H1 (cell line): ENCODE results near the gene ADRA2A. TPM values are rescaled to one million over a fixed set of nuclear protein-coding genes. Genes with fewer than 3 reads are reported as not detected.

Source experiments
- CTCF ChIA-PET: fragments of 300-600 bp; sonication (Branson Sonifier 250); formaldehyde crosslinking; loops from one replicate; lab custom pipeline; 2021; ENCODE audit not compliant: partially characterized antibody; lab: Charles Lee
- POLR2A ChIA-PET: fragments of 300-600 bp; sonication (Branson Sonifier 250); formaldehyde crosslinking; loops from one replicate; lab custom pipeline; 2021; ENCODE audit warnings: inconsistent platforms; ENCODE audit not compliant: partially characterized antibody; lab: Charles Lee
- DNase-seq, 2 experiments: peaks; one replicate each; pipeline versions ENCODE4 v3.0.0 to v3.0.0-alpha.2; 2010 to 2022; ENCODE audit warnings: low spot score in 2 of 2, low read depth in 1 of 2, mixed read lengths in 1 of 2
- FAIRE-seq: peaks from 2 replicates; lab custom pipeline; 2011; peaks lifted over from hg19 to GRCh38; lab: Jason Lieb, UNC
- H2AFZ ChIP-seq: 2 replicates; pipeline ENCODE4 v1.8.1; 2012; ENCODE audit warnings: low read length, inconsistent platforms
- H2AK5ac ChIP-seq: 2 replicates; pipeline ENCODE4 v1.6.1; 2013; ENCODE audit warnings: low read depth, low read length
- H2BK120ac ChIP-seq: replicated peaks from 2 replicates; pipeline ENCODE3; 2013; ENCODE audit warnings: low read depth, low read length, inconsistent platforms
- H2BK12ac ChIP-seq: 2 replicates; pipeline ENCODE4 v1.6.1; 2013; ENCODE audit warnings: low read depth, low read length
- H2BK15ac ChIP-seq: 2 replicates; pipeline ENCODE4 v1.6.1; 2013; ENCODE audit warnings: low read length
- H2BK20ac ChIP-seq: 2 replicates; pipeline ENCODE4 v1.6.1; 2013; ENCODE audit warnings: low read length
- H2BK5ac ChIP-seq: 2 replicates; pipeline ENCODE4 v1.6.1; 2013; ENCODE audit warnings: low read depth, low read length
- H3K14ac ChIP-seq: 2 replicates; pipeline ENCODE4 v1.6.1; 2013; ENCODE audit warnings: inconsistent platforms; ENCODE audit not compliant: insufficient read length
- H3K18ac ChIP-seq: 2 replicates; pipeline ENCODE4 v1.6.1; 2013; ENCODE audit warnings: low read length; ENCODE audit errors: extremely low read depth
- H3K23ac ChIP-seq: 2 replicates; pipeline ENCODE4 v1.6.1; 2013; ENCODE audit warnings: inconsistent platforms; ENCODE audit not compliant: insufficient read length
- H3K23me2 ChIP-seq: 2 replicates; pipeline ENCODE4 v1.6.1; 2013; ENCODE audit warnings: low read depth, low read length
- H3K27ac ChIP-seq: 2 replicates; pipeline ENCODE4 v1.6.1; 2011; ENCODE audit warnings: low read depth, low read length, inconsistent platforms
- H3K27me3 ChIP-seq, 4 experiments: replicated peaks in 1 of 4; 1 replicate in 1 of 4; 2 replicates in 3 of 4; pipeline versions ENCODE4 v1.6.1 to v1.8.1; 2011 to 2013; ENCODE audit warnings: low read length in 3 of 4, mild to moderate bottlenecking in 3 of 4, inconsistent platforms in 2 of 4, mixed read lengths in 2 of 4, moderate library complexity in 1 of 4; ENCODE audit not compliant: control insufficient read depth in 3 of 4, insufficient read depth in 3 of 4; ENCODE audit errors: extremely low read depth in 1 of 4
- H3K36me3 ChIP-seq, 4 experiments: 2 replicates each; pipeline versions ENCODE4 v1.6.1 to v1.8.1; 2011 to 2013; ENCODE audit warnings: mild to moderate bottlenecking in 4 of 4, low read length in 3 of 4, moderate library complexity in 2 of 4, control low read depth in 1 of 4, inconsistent platforms in 1 of 4; ENCODE audit not compliant: insufficient read depth in 4 of 4, control insufficient read depth in 2 of 4
- H3K4ac ChIP-seq: replicated peaks from 2 replicates; pipeline ENCODE3; 2013; ENCODE audit warnings: low read length, low read depth, mixed read lengths, inconsistent platforms; ENCODE audit not compliant: insufficient read length
- H3K4me1 ChIP-seq, 4 experiments: replicated peaks in 1 of 4; 1 replicate in 1 of 4; 2 replicates in 3 of 4; pipeline versions ENCODE4 v1.6.1 to v1.8.1; 2011 to 2013; ENCODE audit warnings: low read length in 3 of 4, inconsistent platforms in 2 of 4, mixed read lengths in 1 of 4; ENCODE audit not compliant: insufficient read depth in 4 of 4, control insufficient read depth in 3 of 4
- H3K4me2 ChIP-seq, 2 experiments: 2 replicates each; pipeline versions ENCODE4 v1.6.1 to v1.8.1; 2011 to 2013; ENCODE audit warnings: low read depth in 2 of 2, low read length in 2 of 2, control low read depth in 1 of 2, inconsistent platforms in 1 of 2, mild to moderate bottlenecking in 1 of 2; ENCODE audit not compliant: insufficient read depth in 1 of 2
- H3K4me3 ChIP-seq, 4 experiments: fragments of 200-600, 300-600 bp in 1 of 4; sonication (generic), shearing (Covaris generic), sonication (Bioruptor Twin) in 1 of 4; 2 replicates each; pipeline versions ENCODE4 v1.5.1 to v1.8.1; 2011 to 2016; ENCODE audit warnings: low read length in 4 of 4, low read depth in 3 of 4, control low read depth in 2 of 4, inconsistent platforms in 2 of 4, mild to moderate bottlenecking in 2 of 4, mixed read lengths in 1 of 4, moderate library complexity in 1 of 4; ENCODE audit not compliant: insufficient read depth in 2 of 4; ENCODE audit errors: extremely low read depth in 1 of 4
- H3K56ac ChIP-seq: replicated peaks from 2 replicates; pipeline ENCODE3; 2013; ENCODE audit warnings: low read depth, mild to moderate bottlenecking, mixed read lengths, low read length, inconsistent platforms; ENCODE audit not compliant: insufficient read length
- H3K79me1 ChIP-seq: 2 replicates; pipeline ENCODE4 v1.6.1; 2013; ENCODE audit warnings: low read depth, low read length, control low read depth
- H3K79me2 ChIP-seq, 2 experiments: 2 replicates each; pipeline versions ENCODE4 v1.6.1 to v1.8.1; 2012 to 2013; ENCODE audit warnings: low read length in 2 of 2, mild to moderate bottlenecking in 2 of 2, inconsistent platforms in 1 of 2; ENCODE audit not compliant: insufficient read depth in 2 of 2, control insufficient read depth in 1 of 2
- H3K9ac ChIP-seq, 4 experiments: replicated peaks in 1 of 4; 1 replicate in 1 of 4; 2 replicates in 3 of 4; pipeline versions ENCODE4 v1.6.1 to v1.8.1; 2011 to 2013; ENCODE audit warnings: low read depth in 3 of 4, low read length in 3 of 4, control low read depth in 2 of 4, mild to moderate bottlenecking in 2 of 4, moderate library complexity in 2 of 4, inconsistent platforms in 1 of 4; ENCODE audit errors: extremely low read depth in 1 of 4
- H3K9me3 ChIP-seq, 2 experiments: 2 replicates each; pipeline versions ENCODE4 v1.6.1 to v1.8.1; 2012 to 2013; ENCODE audit warnings: mild to moderate bottlenecking in 2 of 2, moderate library complexity in 2 of 2, control low read depth in 1 of 2, inconsistent platforms in 1 of 2, low read depth in 1 of 2, low read length in 1 of 2, mixed read lengths in 1 of 2; ENCODE audit not compliant: insufficient read depth in 2 of 2
- H4K20me1 ChIP-seq, 2 experiments: replicated peaks in 1 of 2; 2 replicates each; pipeline versions ENCODE3 to v1.8.1; 2011 to 2013; ENCODE audit warnings: inconsistent platforms in 2 of 2, low read length in 2 of 2, mild to moderate bottlenecking in 1 of 2; ENCODE audit not compliant: insufficient read depth in 2 of 2, control insufficient read depth in 1 of 2
- H4K5ac ChIP-seq: 2 replicates; pipeline ENCODE4 v1.6.1; 2013; ENCODE audit warnings: low read length, low read depth, mixed read lengths, inconsistent platforms; ENCODE audit not compliant: insufficient read length
- H4K8ac ChIP-seq: 2 replicates; pipeline ENCODE4 v1.8.0; 2013; ENCODE audit warnings: mild to moderate bottlenecking, moderate library complexity, low read length, inconsistent platforms; ENCODE audit not compliant: insufficient read depth; ENCODE audit errors: extremely low read depth
- H4K91ac ChIP-seq: replicated peaks from 2 replicates; pipeline ENCODE3; 2013; ENCODE audit warnings: low read length, mixed read lengths, inconsistent platforms; ENCODE audit not compliant: insufficient read length
- ASH2L ChIP-seq: fragments of 200-600, 300-600 bp; sonication (generic); IDR thresholded peaks from one replicate; pipeline ENCODE4 v1.7.1; 2017; ENCODE audit warnings: low read length
- CEBPB ChIP-seq: IDR thresholded peaks from 2 replicates; pipeline ENCODE4 v1.6.1; 2012; ENCODE audit warnings: low read depth, low read length
- CHD2 ChIP-seq: IDR thresholded peaks from 2 replicates; pipeline ENCODE4 v1.6.1; 2012; ENCODE audit warnings: low read length, improper control_type of control experiment
- POLR2AphosphoS5 ChIP-seq: IDR thresholded peaks from 2 replicates; pipeline ENCODE4 v1.6.1; 2011; ENCODE audit warnings: low read depth, low read length
- RNF2 ChIP-seq: fragments of 200-900, 300-1000 bp; sonication (generic); IDR thresholded peaks from 2 replicates; pipeline ENCODE4 v1.7.1; 2016; ENCODE audit warnings: borderline replicate concordance, low read depth, mild to moderate bottlenecking, antibody characterized with exemption, low read length; ENCODE audit not compliant: poor library complexity, severe bottlenecking; ENCODE audit errors: missing control alignments
- WGBS, 2 experiments: shearing (Covaris generic) in 1 of 2; methylation state at CpG; one replicate each; pipeline versions ENCODE4 v1.1.6 to v1.1.7; 2013 to 2015; ENCODE audit warnings: low lambda C conversion rate in 2 of 2, mixed read lengths in 2 of 2, inconsistent platforms in 1 of 2, low coverage in 1 of 2, missing lambda C conversion rate in 1 of 2; ENCODE audit not compliant: insufficient replicate concordance in 2 of 2, insufficient coverage in 1 of 2, insufficient read length in 1 of 2; ENCODE audit errors: extremely low coverage in 1 of 2, missing lambda C conversion rate in 1 of 2; 5-methylcytosine and 5-hydroxymethylcytosine counted together
- polyA plus RNA-seq, 7 experiments: library from polyadenylated mRNA; depleted of rRNA in 3 of 7; stranded (reverse) in 5 of 7; unstranded in 2 of 7; fragments of >200 nt in 5 of 7; fragments of 200-250 nt in 2 of 7; gene quantifications; 1 replicate in 5 of 7; 2 replicates in 1 of 7; 4 replicates in 1 of 7; pipeline versions ENCODE4 v1.2.1 to v1.2.3, GENCODE V29; 2011 to 2013; ENCODE audit warnings: missing spikeins in 2 of 7, mixed read lengths in 2 of 7
- total RNA-seq: library from RNA; stranded (reverse); fragmentation: NEBNext Ultra II Directional; extraction: Animal tissue kit (Norgen Biotek cat#: 25700); gene quantifications from 2 replicates; pipeline ENCODE4 v1.2.1, GENCODE V29; 2021

Gene ADRA2A
- total and polyA plus RNA-seq, 2 of the 8 experiments (the other 6 are each of a cell fraction or from before 2014, with no cell fraction given), result 5.9 to 6.2 TPM

GRCh38 chr10:111112333-111112732, 35.5 kb downstream of the ADRA2A start:
- Histone ChIP-seq H2AK5ac (no peak overlapping the region), H2BK20ac (no peak overlapping the region), H2BK120ac (no peak overlapping the region), H4K91ac (no peak overlapping the region), H3K27me3 (no peaks in the 10 kb centered on the region), H4K8ac (no peak overlapping the region), H3K27ac (no peak overlapping the region), H3K4me3 (no peak overlapping the region), H3K9me3 (no peaks in the 10 kb centered on the region), H3K23me2 (no peaks in the 10 kb centered on the region), H3K4me2 (no peak overlapping the region; a peak in 1 of 4 replicates), H2BK15ac (no peak overlapping the region), H3K23ac (no peak overlapping the region), H2BK12ac (no peak overlapping the region), H3K4me1 (peaks cover 0 to 5% (median 0%) of the 10 kb centered on the region in 4 experiments; a peak in 2 of 7 replicates), H4K20me1 (no peaks in the 10 kb centered on the region), H3K9ac (no peak overlapping the region), H3K79me1 (no peaks in the 10 kb centered on the region), H3K36me3 (no peaks in the 10 kb centered on the region), H2BK5ac (no peak overlapping the region), H3K14ac (no peak overlapping the region), H3K79me2 (no peaks in the 10 kb centered on the region), H2AFZ (no peak overlapping the region), H3K4ac (no peak overlapping the region), H3K18ac (no peak overlapping the region), H3K56ac (no peak overlapping the region), H4K5ac (no peak overlapping the region)
- no peak for TF ChIP-seq RNF2
- TF ChIP-seq POLR2AphosphoS5, result no peak
- no peak for TF ChIP-seq CEBPB
- no peak for TF ChIP-seq ASH2L
- TF ChIP-seq CHD2, result no peak
- no peak for DNase-seq
- 94% methylated on average over 1 of the region's 1 CpG; no CpG with 5 or more reads in 1 of the 2 experiments for WGBS, 2 experiments
- CTCF ChIA-PET, result interaction anchor here (1.4 kb wide), 1 partner anchor 37 kb away, joined by 3 read pairs; no protein-coding TSS in a partner anchor
- FAIRE-seq, result no peak
- POLR2A ChIA-PET, result interaction anchor here (1.6 kb wide), 1 partner anchor 17 kb away, joined by 5 read pairs; no protein-coding TSS in a partner anchor
